ENCODE measurements around the gene PIAS1.

The PIAS1 gene

DNA sequence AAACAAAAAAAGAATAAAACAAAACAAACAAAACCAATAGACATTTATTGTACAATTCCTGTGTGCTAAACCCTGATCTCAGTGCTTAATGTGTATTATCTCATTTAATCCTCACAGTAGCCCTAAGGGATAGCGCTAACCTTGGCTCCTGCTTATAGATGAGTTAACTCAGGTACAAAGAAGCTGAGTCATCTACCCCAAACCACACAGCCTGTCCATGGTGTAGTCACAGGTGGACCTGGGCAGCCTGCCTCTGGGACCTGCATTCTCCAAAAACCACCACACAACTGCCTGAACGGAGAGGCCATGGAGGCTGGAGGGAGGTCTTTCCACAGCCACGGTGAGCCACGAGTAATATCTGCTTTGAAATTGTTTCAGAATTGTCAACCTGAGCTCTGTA, 180.9 kb downstream of the PIAS1 start:
- DNase-seq (ENCODE audit: low read depth, low spot score), result no peak
- Histone ChIP-seq H3K4me1 (ENCODE audit: insufficient read depth, insufficient read length) (peaks cover 5% of the 10 kb centered on the region), H3K27me3 (ENCODE audit: insufficient read depth, insufficient read length) (no peaks in the 10 kb centered on the region), H3K9ac (ENCODE audit: insufficient read length, low read depth) (no peak overlapping the region), H3K4me3 (ENCODE audit: insufficient read length, low read depth) (no peak overlapping the region), H3K9me3 (ENCODE audit: insufficient read depth, low read length) (no peaks in the 10 kb centered on the region), H3K36me3 (ENCODE audit: insufficient read depth, insufficient read length, low read length) (no peaks in the 10 kb centered on the region)
- no peak for TF ChIP-seq YY1 (IDR thresholded peaks at IDR 0.05; ENCODE audit: insufficient read depth, insufficient read length)
- no peak for TF ChIP-seq ZNF274 (IDR thresholded peaks at IDR 0.05; ENCODE audit: low read depth, low read length)
- no peak for TF ChIP-seq SUZ12 (IDR thresholded peaks at IDR 0.05; ENCODE audit: extremely low read depth, insufficient read depth, insufficient read length)

DNA sequence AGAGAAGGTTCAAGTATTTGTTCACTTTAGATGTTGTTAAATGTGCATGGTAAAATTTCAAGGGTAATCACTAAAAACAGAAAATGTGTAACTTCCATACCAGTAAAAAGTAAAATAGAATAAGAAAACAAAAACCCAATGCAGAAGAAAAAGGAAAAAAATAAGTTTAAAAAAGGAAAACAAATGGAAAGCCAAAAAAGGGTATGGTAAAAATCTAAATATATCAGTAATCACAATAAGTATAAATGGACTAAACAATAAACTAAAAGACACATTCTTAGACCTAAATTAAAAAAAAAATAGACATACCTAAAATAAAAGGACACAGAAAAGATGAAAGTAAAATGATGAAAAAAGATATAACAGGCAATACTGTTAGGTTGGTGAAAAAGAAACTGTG, 184.9 kb downstream of the PIAS1 start:
- H3K4me3 ChIP-seq (ENCODE audit: insufficient read length, low read depth), result no peak overlapping the region
- H3K9ac ChIP-seq (ENCODE audit: insufficient read length, low read depth), result no peak overlapping the region
- H3K36me3 ChIP-seq (ENCODE audit: insufficient read depth, insufficient read length, low read length), result no peaks in the 10 kb centered on the region
- DNase-seq (ENCODE audit: low read depth, low spot score), result no peak
- TF ChIP-seq ZNF274 (IDR thresholded peaks at IDR 0.05; ENCODE audit: low read depth, low read length) (no peak), SUZ12 (IDR thresholded peaks at IDR 0.05; ENCODE audit: extremely low read depth, insufficient read depth, insufficient read length) (no peak), YY1 (IDR thresholded peaks at IDR 0.05; ENCODE audit: insufficient read depth, insufficient read length) (no peak)
- H3K4me1 ChIP-seq (ENCODE audit: insufficient read depth, insufficient read length), result peaks cover 2% of the 10 kb centered on the region
- H3K9me3 ChIP-seq (ENCODE audit: insufficient read depth, low read length), result peaks cover 2% of the 10 kb centered on the region
- H3K27me3 ChIP-seq (ENCODE audit: insufficient read depth, insufficient read length), result no peaks in the 10 kb centered on the region

DNA sequence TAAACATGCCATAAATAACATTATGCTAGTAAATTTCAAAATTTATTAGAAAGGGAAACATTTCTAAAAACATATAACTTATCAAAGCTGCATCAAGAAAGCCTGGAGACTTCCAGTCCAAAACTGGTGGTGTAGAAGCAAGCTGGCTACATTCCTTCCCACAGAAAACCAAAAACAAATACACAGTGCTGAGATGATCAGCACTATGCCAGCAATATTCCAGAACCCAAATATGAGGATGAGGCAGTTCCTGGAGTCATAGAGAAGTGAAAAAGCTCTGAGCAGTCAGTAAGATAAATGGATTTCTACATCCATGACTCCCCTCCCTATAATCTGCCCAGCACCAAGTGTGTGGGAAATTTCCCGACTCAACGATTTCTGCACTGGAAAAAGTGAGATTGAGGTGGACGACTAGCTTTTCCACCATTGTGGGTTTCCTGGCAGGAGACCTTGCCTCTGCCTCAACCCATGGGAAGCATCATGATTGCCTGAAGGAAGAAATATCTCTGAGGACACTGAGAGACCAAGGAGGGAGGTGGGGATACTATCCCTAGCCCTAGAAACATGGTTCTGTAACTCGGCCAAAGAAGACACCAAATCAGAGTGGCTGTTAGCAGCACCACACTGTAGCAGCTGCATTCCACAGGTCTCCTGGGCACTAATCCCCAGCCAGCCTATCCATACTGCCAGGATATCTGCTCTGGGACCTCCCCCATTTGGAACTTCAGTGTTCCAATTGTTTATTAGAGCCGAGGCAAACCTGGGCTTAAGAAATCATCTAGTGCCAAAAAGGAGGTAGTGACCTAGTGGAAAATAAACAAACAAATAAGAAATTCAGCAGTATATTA, 187.2 kb downstream of the PIAS1 start:
- no peak overlapping the region for H3K4me3 ChIP-seq (ENCODE audit: insufficient read length, low read depth)
- no peaks in the 10 kb centered on the region for H3K27me3 ChIP-seq (ENCODE audit: insufficient read depth, insufficient read length)
- no peak overlapping the region for H3K9ac ChIP-seq (ENCODE audit: insufficient read length, low read depth)
- peaks cover 10% of the 10 kb centered on the region for H3K9me3 ChIP-seq (ENCODE audit: insufficient read depth, low read length)
- TF ChIP-seq ZNF274 (IDR thresholded peaks at IDR 0.05; ENCODE audit: low read depth, low read length) (no peak), YY1 (IDR thresholded peaks at IDR 0.05; ENCODE audit: insufficient read depth, insufficient read length) (no peak), SUZ12 (IDR thresholded peaks at IDR 0.05; ENCODE audit: extremely low read depth, insufficient read depth, insufficient read length) (no peak)
- no peak for DNase-seq (ENCODE audit: low read depth, low spot score)
- no peaks in the 10 kb centered on the region for H3K36me3 ChIP-seq (ENCODE audit: insufficient read depth, insufficient read length, low read length)
- H3K4me1 ChIP-seq (ENCODE audit: insufficient read depth, insufficient read length), result no peaks in the 10 kb centered on the region
